Ovary (tissue), 9 donors: ENCODE measurements around the gene INS. TPM values are rescaled to one million over a fixed set of nuclear protein-coding genes. Genes with fewer than 3 reads are reported as not detected.

Experiments used
- DNase-seq, 5 donors: peaks; one replicate each; pipeline ENCODE4 v3.0.0-alpha.2; 2019 to 2020
- H3K27ac ChIP-seq, 2 donors: fragments of 200-600 bp; one replicate each; pipeline versions ENCODE4 v1.5.1 to v1.8.0; 2019 to 2022
- H3K27me3 ChIP-seq: fragments of 200-600 bp; one replicate; pipeline ENCODE4 v1.8.0; 2022
- H3K36me3 ChIP-seq: fragments of 200-600 bp; sonication (generic); one replicate; pipeline ENCODE4 v1.5.1; 2019
- H3K4me1 ChIP-seq: one replicate; pipeline ENCODE4 v1.8.1; 2013; ENCODE audit warnings: mild to moderate bottlenecking, moderate library complexity; ENCODE audit not compliant: insufficient read depth
- H3K4me3 ChIP-seq: fragments of 200-600 bp; sonication (generic); one replicate; pipeline ENCODE4 v1.5.1; 2017
- H3K9me3 ChIP-seq, 2 donors: fragments of 200-600 bp in 1 of 2; sonication (generic) in 1 of 2; one replicate each; pipeline versions ENCODE4 v1.5.1 to v1.8.1; 2013 to 2019; ENCODE audit warnings: mild to moderate bottlenecking in 1 of 2, moderate library complexity in 1 of 2
- CTCF ChIP-seq, 3 donors: fragments of 450-650 bp in 2 of 3; fragments of 200-600 bp in 1 of 3; IDR thresholded peaks; one replicate each; pipeline versions ENCODE4 v1.5.1 to v1.8.0; 2016 to 2022; ENCODE audit warnings: antibody characterized with exemption in 3 of 3, mild to moderate bottlenecking in 1 of 3
- EP300 ChIP-seq: sonication (generic); formaldehyde crosslinking; IDR thresholded peaks from one replicate; pipeline ENCODE4 v1.6.1; 2017; ENCODE audit warnings: antibody characterized with exemption
- POLR2A ChIP-seq: fragments of 450-650 bp; IDR thresholded peaks from one replicate; pipeline ENCODE4 v1.6.1; 2017; ENCODE audit warnings: antibody characterized with exemption, mild to moderate bottlenecking, moderate library complexity
- WGBS, 3 donors: extraction: QIAGEN DNeasy Blood & Tissue Kit in 1 of 3; methylation state at CpG; one replicate each; pipeline versions ENCODE4 v1.1.5 to v1.1.7; 2013 to 2017; 5-methylcytosine and 5-hydroxymethylcytosine counted together
- intact Hi-C, 4 donors: fragments of 100-400 bp; cut with DNase I; formaldehyde crosslinking; loops; one replicate each; pipeline versions ENCODE4 v1.11.0 to v1.15.1; 2022 to 2023
- polyA plus RNA-seq, 2 donors: library from polyadenylated mRNA; stranded (reverse); fragments of 200-250 nt in 1 of 2; fragments of 350-450 nt in 1 of 2; fragmentation: Illumina TruSeq in 1 of 2; extraction: RNeasy Lipid Tissue Mini Kit (QIAGEN cat#74804) in 1 of 2; gene quantifications; one replicate each; pipeline ENCODE4 v1.2.3, GENCODE V29; 2013 to 2014
- total RNA-seq, 7 donors: library from RNA; depleted of rRNA in 2 of 7; stranded (reverse); fragments of >200 nt in 2 of 7; fragmentation: NEBNext Ultra II Directional in 3 of 7; extraction: Animal tissue kit (Norgen Biotek cat#: 25700) in 3 of 7; gene quantifications; one replicate each; pipeline versions ENCODE4 v1.1.0 to v1.2.4, GENCODE V29; 2016 to 2023
- donor health status: DM: no; HTN: no; CAD: no; lungs with moderate emphysema.
- donor health status: DM: no; HTN: no; CAD: no.
- donor health status: Bipolar disorder and iron deficiency.
- donor health status: DM: yes; HTN: yes; CAD: no.
- donor health status: DM: no; HTN: no; CAD: no.
- donor health status: DM: yes; HTN: yes; CAD: no.

The INS gene
- total and polyA plus RNA-seq, 9 donors: 0.89 to 1.4 TPM; not detected in 7

- Histone ChIP-seq H3K27ac (no peak overlapping the region), H3K4me3 (no peak overlapping the region), H3K27me3 (no peaks in the 10 kb centered on the region), H3K9me3 (no peaks in the 10 kb centered on the region), H3K4me1 (peaks cover 3% of the 10 kb centered on the region), H3K36me3 (no peaks in the 10 kb centered on the region)
- DNase-seq: no peak
- intact Hi-C loops: no loop called here
- 53 to 66% (median 60%) methylated on average over 8 to 10 of the region's 10 CpGs for WGBS, 3 donors
- TF ChIP-seq CTCF (IDR thresholded peaks at IDR 0.05): no peak
- TF ChIP-seq EP300: no peak
- no peak for TF ChIP-seq POLR2A
Measured at GRCh38 chr11:2169005-2169378, 8.0 kb upstream of the INS start.

- Histone ChIP-seq H3K4me3 (no peak overlapping the region), H3K9me3 (no peaks in the 10 kb centered on the region), H3K27me3 (no peaks in the 10 kb centered on the region), H3K4me1 (peaks cover 3% of the 10 kb centered on the region), H3K36me3 (no peaks in the 10 kb centered on the region), H3K27ac (no peak overlapping the region)
- intact Hi-C loops: no loop called here
- TF ChIP-seq CTCF (IDR thresholded peaks at IDR 0.05) (no peak), POLR2A (no peak), EP300 (no peak)
- no peak for DNase-seq
- WGBS, 3 donors: 60 to 83% (median 62%) methylated on average over 33 of the region's 33 CpGs
Measured at GRCh38 chr11:2168286-2169004, 7.4 kb upstream of the INS start.

GRCh38 chr11:2167141-2168045 is 6.4 kb upstream of the INS start:
- intact Hi-C loops: no loop called here
- H3K36me3 ChIP-seq: no peaks in the 10 kb centered on the region
- H3K27ac ChIP-seq: no peak overlapping the region
- H3K9me3 ChIP-seq: no peaks in the 10 kb centered on the region
- DNase-seq: no peak
- TF ChIP-seq EP300: no peak
- no peak for TF ChIP-seq POLR2A
- no peak for TF ChIP-seq CTCF (IDR thresholded peaks at IDR 0.05)
- peaks cover 3% of the 10 kb centered on the region for H3K4me1 ChIP-seq
- H3K4me3 ChIP-seq: no peak overlapping the region
- no peaks in the 10 kb centered on the region for H3K27me3 ChIP-seq
- 73 to 84% (median 80%) methylated on average over 30 to 31 of the region's 31 CpGs for WGBS, 3 donors

DNA sequence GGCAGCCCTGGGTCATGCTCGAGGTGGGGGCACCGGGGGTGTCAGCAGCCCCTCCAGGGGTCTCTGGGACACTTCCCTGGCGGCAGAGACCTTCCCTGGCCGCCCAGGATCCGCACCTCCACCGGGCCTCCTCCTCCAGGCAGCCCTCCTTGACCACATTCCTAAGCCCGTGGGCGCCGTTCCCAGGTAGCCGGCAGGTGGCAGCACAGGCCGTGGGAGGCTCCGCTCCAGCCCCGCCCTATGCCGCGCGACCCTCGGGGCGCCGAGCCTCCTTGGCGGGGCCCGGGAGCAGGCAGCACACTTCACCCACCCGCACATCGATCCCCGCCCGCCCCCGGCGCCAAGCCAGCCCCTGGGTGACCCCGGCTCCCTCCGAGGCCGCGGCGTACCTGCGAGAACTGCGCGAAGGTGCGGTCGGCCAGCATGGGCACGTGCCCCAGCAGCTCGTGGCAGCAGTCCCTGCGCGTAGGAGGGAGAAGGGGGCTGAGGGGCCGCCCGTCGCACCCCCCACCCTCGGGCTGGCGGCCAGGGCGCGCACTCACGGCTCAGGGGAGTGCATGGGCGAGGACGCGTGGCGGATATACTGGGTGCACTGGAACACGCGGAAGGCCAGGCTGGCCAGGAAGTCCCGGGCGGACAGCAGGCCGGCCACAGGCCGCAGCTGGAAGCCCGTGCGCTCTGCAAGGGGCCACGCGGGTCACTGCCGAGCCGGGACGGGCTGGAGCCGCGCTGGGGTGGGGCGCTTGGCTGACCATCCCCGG is 5.3 kb upstream of the INS start:
- DNase-seq: peak; percentile 37 to 72 (median 53)
- Histone ChIP-seq H3K4me1 (peaks cover 3% of the 10 kb centered on the region), H3K36me3 (no peaks in the 10 kb centered on the region), H3K9me3 (no peaks in the 10 kb centered on the region), H3K27me3 (no peaks in the 10 kb centered on the region), H3K4me3 (peak overlapping the region; percentile 25), H3K27ac (no peak overlapping the region)
- intact Hi-C loops: no loop called here
- WGBS, 3 donors: 3 to 6% (median 5%) methylated on average over 33 to 70 of the region's 70 CpGs
- TF ChIP-seq EP300: no peak
- peak in 2 of 3 donors; percentile 20 to 32 for TF ChIP-seq CTCF (IDR thresholded peaks at IDR 0.05)
